ENCODE data around the gene RFX1.
A peak's percentile ranks its signal among the peaks of the same experiment; 100 is the strongest.

RFX1 gene

GRCh38 chr19:14019100-14019499 lies 13.0 kb upstream of the RFX1 start:
- H3K9me3 ChIP-seq (replicated peaks; ENCODE audit: insufficient read depth, low read length): no peaks in the 10 kb centered on the region
- no peaks in the 10 kb centered on the region for H4K20me1 ChIP-seq (ENCODE audit: insufficient read depth, low read length)
- H3K4me1 ChIP-seq (ENCODE audit: low read length): 0 out of 2 replicates have a peak, but pooled peaks cover 8% of the 10 kb centered on the region
- no peak overlapping the region for H3K4me3 ChIP-seq (ENCODE audit: low read length)
- no peak overlapping the region for H2AFZ ChIP-seq (ENCODE audit: low read length)
- no peaks in the 10 kb centered on the region for H3K9me2 ChIP-seq (replicated peaks; ENCODE audit: insufficient read depth, low read length)
- no peak overlapping the region for H3K9ac ChIP-seq (ENCODE audit: low read length)
- no peak overlapping the region for H3K27ac ChIP-seq (ENCODE audit: low read length)
- H3K4me2 ChIP-seq (ENCODE audit: low read depth, low read length): peak overlapping the region; percentile 58
- TF ChIP-seq EZH2phosphoT487 (IDR thresholded peaks at IDR 0.05; ENCODE audit: low read length): no peak
- TF ChIP-seq CTCF (IDR thresholded peaks at IDR 0.05; ENCODE audit: low read length): no peak
- no peak for TF ChIP-seq EZH2 (optimal IDR thresholded peaks at IDR 0.05; ENCODE audit: low read depth, low read length)
- no peaks in the 10 kb centered on the region for H3K79me2 ChIP-seq (ENCODE audit: low read length)
- DNase-seq: no peak
- peaks cover 10% of the 10 kb centered on the region for H3F3A ChIP-seq (ENCODE audit: insufficient read depth, low read length)
- H3K27me3 ChIP-seq (replicated peaks; ENCODE audit: insufficient read depth, low read length): no peaks in the 10 kb centered on the region
- H3K36me3 ChIP-seq (replicated peaks; ENCODE audit: insufficient read depth, low read length): no peaks in the 10 kb centered on the region

- no peaks in the 10 kb centered on the region for H4K20me1 ChIP-seq (ENCODE audit: insufficient read depth, low read length)
- 0 out of 2 replicates have a peak, but pooled peaks cover 8% of the 10 kb centered on the region for H3K4me1 ChIP-seq (ENCODE audit: low read length)
- H3K9ac ChIP-seq (ENCODE audit: low read length): peak overlapping the region; percentile 65
- TF ChIP-seq CTCF (IDR thresholded peaks at IDR 0.05; ENCODE audit: low read length): no peak
- no peak for TF ChIP-seq EZH2 (optimal IDR thresholded peaks at IDR 0.05; ENCODE audit: low read depth, low read length)
- TF ChIP-seq EZH2phosphoT487 (IDR thresholded peaks at IDR 0.05; ENCODE audit: low read length): no peak
- H3K4me3 ChIP-seq (ENCODE audit: low read length): peak overlapping the region; percentile 37; the same call in 1 of the 2 replicates
- peaks cover 10% of the 10 kb centered on the region for H3F3A ChIP-seq (ENCODE audit: insufficient read depth, low read length)
- H3K27ac ChIP-seq (ENCODE audit: low read length): peak overlapping the region; percentile 92
- no peaks in the 10 kb centered on the region for H3K27me3 ChIP-seq (replicated peaks; ENCODE audit: insufficient read depth, low read length)
- DNase-seq: peak; percentile 87
- peak overlapping the region; percentile 74 for H3K4me2 ChIP-seq (ENCODE audit: low read depth, low read length)
- H3K9me3 ChIP-seq (replicated peaks; ENCODE audit: insufficient read depth, low read length): no peaks in the 10 kb centered on the region
- no peaks in the 10 kb centered on the region for H3K9me2 ChIP-seq (replicated peaks; ENCODE audit: insufficient read depth, low read length)
- no peaks in the 10 kb centered on the region for H3K36me3 ChIP-seq (replicated peaks; ENCODE audit: insufficient read depth, low read length)
- no peaks in the 10 kb centered on the region for H3K79me2 ChIP-seq (ENCODE audit: low read length)
- peak overlapping the region; percentile 24; the same call in 1 of the 2 replicates for H2AFZ ChIP-seq (ENCODE audit: low read length)
Observed at GRCh38 chr19:14015524-14016035, 9.5 kb upstream of the RFX1 start.

DNA sequence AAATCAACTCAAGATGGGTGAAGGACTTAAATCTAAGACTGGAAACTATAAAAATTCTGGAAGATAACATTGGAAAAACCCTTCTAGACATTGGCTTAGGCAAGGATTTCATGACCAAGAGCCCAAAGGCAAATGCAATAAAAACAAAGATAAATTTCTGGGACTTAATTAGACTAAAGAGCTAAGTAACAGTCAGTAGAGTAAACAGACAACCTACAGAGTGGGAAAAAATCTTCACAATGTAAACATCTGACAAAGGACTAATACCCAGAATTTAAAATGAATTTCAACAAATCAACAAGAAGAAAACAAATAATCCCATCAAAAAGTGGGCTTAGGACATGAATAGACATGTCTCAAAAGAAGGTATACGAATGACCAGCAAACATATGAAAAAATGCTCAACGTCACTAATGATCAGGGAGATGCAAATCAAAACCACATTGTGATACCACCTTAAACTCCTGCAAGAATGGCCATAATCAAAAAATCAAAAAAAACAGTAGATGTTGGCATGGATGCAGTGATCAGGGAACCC lies 6.3 kb upstream of the RFX1 start:
- Histone ChIP-seq H3K4me3 (ENCODE audit: low read length) (no peak overlapping the region), H3K9me3 (replicated peaks; ENCODE audit: insufficient read depth, low read length) (no peaks in the 10 kb centered on the region), H2AFZ (ENCODE audit: low read length) (no peak overlapping the region), H3K36me3 (replicated peaks; ENCODE audit: insufficient read depth, low read length) (no peaks in the 10 kb centered on the region), H4K20me1 (ENCODE audit: insufficient read depth, low read length) (no peaks in the 10 kb centered on the region), H3F3A (ENCODE audit: insufficient read depth, low read length) (peaks cover 12% of the 10 kb centered on the region), H3K9ac (ENCODE audit: low read length) (no peak overlapping the region), H3K79me2 (ENCODE audit: low read length) (no peaks in the 10 kb centered on the region), H3K27me3 (replicated peaks; ENCODE audit: insufficient read depth, low read length) (no peaks in the 10 kb centered on the region), H3K9me2 (replicated peaks; ENCODE audit: insufficient read depth, low read length) (no peaks in the 10 kb centered on the region), H3K4me2 (ENCODE audit: low read depth, low read length) (no peak overlapping the region), H3K4me1 (ENCODE audit: low read length) (0 out of 2 replicates have a peak, but pooled peaks cover 8% of the 10 kb centered on the region), H3K27ac (ENCODE audit: low read length) (no peak overlapping the region)
- TF ChIP-seq CTCF (IDR thresholded peaks at IDR 0.05; ENCODE audit: low read length) (no peak), EZH2phosphoT487 (IDR thresholded peaks at IDR 0.05; ENCODE audit: low read length) (no peak), EZH2 (optimal IDR thresholded peaks at IDR 0.05; ENCODE audit: low read depth, low read length) (no peak)
- DNase-seq: no peak

Data from MM.1S (cell line).